Keratinocyte (primary cell): ENCODE results near the gene POU3F4.

Experiments
- EZH2 ChIP-seq: IDR thresholded peaks from one replicate; pipeline ENCODE4 v1.6.1; 2012; ENCODE audit warnings: inconsistent platforms, mild to moderate bottlenecking, low read length, moderate library complexity
- TF ChIP-seq, protein P1 (sequence below), 3 experiments: IDR thresholded peaks in 1 of 3; conservative IDR thresholded peaks in 1 of 3; optimal IDR thresholded peaks in 1 of 3; 2 replicates in 2 of 3; 3 replicates in 1 of 3; pipeline versions ENCODE3 to v1.5.1; 2011; ENCODE audit warnings: low read length in 3 of 3, mild to moderate bottlenecking in 3 of 3, moderate library complexity in 2 of 3, control low read depth in 1 of 3, inconsistent platforms in 1 of 3; ENCODE audit not compliant: insufficient read depth in 2 of 3; ENCODE audit errors: extremely low read depth in 1 of 3

DNA sequence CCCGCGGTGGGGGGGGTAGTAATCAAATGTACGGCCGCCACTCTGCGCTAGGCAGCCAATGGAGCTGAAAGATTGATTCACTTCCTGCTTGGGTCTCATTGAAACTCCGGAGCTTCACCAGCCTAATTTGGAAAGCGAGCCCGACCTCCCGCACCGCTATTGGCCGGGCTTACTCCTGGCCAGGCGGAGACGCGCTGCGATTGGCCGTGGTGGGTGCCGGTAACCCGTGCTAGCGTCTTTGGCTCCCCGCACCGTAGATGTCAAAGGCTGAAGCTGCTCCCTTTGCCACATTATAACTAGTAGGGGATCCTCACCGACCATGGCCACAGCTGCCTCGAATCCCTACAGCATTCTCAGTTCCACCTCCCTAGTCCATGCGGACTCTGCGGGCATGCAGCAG is at the start of gene POU3F4:
- TF ChIP-seq, protein P1, sequence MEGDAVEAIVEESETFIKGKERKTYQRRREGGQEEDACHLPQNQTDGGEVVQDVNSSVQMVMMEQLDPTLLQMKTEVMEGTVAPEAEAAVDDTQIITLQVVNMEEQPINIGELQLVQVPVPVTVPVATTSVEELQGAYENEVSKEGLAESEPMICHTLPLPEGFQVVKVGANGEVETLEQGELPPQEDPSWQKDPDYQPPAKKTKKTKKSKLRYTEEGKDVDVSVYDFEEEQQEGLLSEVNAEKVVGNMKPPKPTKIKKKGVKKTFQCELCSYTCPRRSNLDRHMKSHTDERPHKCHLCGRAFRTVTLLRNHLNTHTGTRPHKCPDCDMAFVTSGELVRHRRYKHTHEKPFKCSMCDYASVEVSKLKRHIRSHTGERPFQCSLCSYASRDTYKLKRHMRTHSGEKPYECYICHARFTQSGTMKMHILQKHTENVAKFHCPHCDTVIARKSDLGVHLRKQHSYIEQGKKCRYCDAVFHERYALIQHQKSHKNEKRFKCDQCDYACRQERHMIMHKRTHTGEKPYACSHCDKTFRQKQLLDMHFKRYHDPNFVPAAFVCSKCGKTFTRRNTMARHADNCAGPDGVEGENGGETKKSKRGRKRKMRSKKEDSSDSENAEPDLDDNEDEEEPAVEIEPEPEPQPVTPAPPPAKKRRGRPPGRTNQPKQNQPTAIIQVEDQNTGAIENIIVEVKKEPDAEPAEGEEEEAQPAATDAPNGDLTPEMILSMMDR (optimal IDR thresholded peaks at IDR 0.05 in 1 of 3, IDR thresholded peaks at IDR 0.05 in 1 of 3, conservative IDR thresholded peaks at IDR 0.05 in 1 of 3; ENCODE audit: extremely low read depth in 1 of 3, insufficient read depth in 2 of 3, low read length in 3 of 3): no peak
- no peak for TF ChIP-seq EZH2
